OCI-M2 (cell line): Measurements from ENCODE around the gene ELMO1.

Source experiments
- DNase-seq: peaks from one replicate; lab custom pipeline; 2025; ENCODE audit not compliant: unreplicated experiment; lab: John Stamatoyannopoulos, UW

Gene ELMO1

DNA sequence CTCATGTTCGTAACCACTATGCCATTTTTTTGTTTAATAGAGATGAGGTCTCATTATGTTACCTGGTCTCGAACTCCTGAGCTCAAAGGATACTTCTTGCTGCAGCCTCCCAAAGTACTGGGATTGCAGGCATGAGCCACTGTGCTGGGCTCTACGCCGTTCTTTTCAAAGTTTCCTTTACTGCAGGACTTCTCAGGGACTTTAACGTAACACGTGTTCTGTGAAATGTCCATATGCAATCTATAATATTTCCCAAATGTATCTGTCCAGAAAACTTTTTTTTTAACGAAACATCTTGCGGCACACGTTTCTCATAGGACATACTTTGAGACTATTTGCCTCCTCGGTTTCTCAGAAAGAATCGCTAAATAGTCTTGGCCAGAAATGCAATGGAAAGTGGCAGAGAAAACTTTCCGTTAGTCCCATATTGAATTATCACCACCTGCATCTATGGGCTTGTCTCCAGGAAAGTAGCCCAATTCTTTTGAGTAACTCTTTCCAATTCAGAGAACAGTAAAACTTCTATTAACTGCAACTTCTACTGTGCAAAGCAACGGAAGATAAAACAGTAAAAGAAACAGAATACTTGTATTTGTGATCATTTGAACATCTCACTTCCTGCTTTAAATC, 96.3 kb downstream of the ELMO1 start:
- DNase-seq, result no peak

DNA sequence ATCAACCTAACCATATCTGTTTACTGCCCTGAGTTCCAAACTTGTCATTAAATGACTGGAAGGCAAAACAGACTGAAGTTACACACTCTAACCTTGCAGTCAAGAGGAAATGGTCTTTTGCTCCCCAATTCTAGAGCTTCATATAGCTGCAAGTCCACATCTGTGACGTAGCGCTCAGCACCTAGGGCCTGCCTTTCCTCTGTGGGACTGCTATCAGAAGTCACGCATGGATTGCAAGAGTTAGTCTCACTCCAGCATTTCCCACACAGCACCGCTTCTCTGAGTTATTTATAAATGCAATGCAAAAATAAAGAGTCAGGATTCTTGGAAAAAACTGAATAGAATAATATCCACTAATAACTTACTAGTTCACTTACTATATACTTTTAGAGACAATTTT, 96.9 kb downstream of the ELMO1 start:
- no peak for DNase-seq

DNA sequence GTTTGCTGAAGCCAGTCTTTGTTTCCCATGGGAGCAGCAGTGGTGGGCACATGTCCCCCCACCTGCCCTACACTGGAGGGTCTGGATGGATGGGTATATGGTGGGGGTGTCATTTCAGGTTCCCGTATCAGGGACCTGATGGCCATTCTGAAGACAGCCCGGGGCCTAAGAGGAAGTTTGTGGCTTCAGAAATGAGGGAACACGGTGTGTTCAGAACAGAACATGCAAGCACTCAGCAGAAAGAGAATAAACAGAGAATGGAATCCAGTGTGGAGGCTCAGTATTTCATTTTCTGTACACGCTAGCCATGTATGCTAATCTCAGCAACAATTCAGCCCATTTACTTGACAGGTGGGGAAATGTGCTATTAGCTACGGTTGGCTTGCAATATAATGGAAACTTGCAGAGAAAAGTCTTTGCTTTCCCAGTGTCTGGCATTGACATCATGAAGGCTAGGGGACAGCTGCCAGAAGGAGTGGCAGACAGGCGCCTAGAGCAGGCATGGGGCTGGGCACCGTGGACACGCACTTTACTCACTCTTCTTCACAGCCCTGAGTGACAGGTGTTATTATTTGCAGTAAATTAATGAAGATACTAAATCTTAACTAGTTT, 98.6 kb downstream of the ELMO1 start:
- no peak for DNase-seq

DNA sequence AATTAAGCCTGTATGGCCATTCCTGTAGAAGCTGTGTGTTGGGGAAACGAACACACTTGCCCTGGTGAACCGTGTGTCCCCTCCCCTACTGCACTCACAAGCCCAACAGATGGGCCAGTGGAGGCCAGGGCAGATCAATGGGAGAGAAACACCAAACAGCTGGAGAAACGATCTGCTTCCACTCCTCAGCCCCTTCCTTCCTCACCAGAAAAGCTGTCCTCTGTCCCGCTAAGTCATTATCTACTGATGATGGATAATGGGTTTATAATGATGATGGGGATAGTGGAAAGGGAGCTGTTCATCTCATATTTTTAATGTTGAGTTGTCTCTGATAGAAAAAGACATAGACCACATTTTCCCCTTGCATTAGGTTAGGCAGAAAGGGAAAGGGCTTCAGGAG, 99.7 kb downstream of the ELMO1 start:
- DNase-seq, result no peak

DNA sequence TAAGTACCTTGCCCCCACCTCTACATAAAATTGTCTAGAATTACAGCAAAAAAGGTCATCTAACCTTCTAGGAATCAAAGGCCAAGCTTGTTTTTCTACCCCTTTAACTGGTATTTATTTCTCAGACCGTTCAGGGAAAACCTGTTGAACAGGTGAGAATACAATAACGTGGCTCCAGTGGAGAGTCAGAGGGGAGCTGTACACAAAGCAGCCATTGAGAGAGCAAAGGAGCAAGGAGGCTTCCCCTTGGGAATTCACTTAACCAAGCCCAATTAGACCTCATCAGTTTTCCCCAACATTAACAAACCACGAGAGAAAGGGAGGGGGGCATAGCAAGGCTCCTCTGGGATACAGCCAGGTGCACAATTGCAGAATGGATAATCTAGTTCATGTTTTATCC, 101.9 kb downstream of the ELMO1 start:
- no peak for DNase-seq

DNA sequence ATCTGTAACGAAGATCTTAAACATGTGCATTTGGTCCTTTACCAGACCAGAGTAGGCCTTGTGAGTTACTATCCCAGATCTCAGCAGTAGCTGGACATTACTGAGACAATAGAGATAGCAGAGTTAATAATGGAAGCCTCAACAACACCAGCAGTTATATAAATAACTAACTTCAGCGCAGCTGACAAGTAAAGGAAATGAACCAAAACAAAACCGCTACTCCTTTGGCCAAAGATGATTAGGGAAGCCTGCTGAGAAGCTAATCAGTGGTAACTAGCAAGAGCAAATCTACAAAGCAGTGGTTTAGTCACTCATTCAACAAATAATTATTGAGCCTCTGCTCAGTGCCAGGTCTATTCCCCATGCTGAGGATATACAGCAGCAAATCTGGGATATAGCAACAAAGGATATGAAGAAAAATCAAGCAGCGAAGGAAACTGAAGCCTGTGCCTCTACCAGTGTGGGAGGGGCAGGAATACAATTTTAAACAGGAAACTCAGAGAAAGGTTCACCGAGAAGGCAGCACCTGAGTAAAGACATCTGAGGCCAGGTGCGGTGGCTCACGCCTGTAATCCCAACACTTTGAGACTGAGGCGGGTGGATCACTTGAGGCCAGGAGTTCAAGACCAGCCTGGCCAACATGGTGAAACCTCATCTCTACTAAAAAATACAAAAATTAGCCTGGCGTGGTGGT, 103.6 kb downstream of the ELMO1 start:
- DNase-seq, result no peak

DNA sequence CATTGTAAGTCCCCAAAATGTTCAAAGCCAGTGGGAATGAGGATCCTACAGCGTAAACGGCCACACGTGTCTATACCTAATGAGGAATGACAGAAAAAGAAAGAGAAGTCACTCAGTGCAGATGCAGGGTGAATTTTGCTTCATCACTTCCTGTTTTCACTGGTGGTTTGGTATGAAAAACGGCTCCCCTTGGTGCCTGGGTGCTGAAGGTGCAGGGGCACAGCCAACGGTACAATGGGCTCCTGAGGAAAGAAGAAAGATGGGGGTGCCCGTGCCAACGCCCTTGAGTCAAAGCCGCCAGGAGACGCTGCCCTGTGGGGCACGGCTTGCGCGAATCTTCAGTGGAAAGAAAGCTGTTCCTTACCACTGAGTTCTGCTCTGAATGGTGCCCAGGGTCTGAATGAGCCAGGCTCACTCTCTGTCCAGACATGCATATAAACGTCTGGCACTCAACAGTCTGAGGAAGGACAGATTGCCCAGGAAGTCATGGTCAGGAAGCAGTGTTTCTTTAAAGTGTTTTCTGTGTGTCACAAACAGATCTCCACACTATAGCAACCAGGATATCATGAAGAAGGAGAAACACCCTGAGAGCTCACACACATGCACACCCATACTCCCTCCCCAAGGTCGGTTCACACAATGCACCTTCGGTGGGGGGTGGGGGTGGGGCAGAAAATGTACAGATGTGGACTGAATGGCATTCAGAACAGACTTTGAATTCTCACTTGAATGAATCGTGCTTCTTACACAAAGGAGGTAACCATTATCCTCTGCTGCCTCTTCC, 105.8 kb downstream of the ELMO1 start:
- peak; percentile 4 for DNase-seq

DNA sequence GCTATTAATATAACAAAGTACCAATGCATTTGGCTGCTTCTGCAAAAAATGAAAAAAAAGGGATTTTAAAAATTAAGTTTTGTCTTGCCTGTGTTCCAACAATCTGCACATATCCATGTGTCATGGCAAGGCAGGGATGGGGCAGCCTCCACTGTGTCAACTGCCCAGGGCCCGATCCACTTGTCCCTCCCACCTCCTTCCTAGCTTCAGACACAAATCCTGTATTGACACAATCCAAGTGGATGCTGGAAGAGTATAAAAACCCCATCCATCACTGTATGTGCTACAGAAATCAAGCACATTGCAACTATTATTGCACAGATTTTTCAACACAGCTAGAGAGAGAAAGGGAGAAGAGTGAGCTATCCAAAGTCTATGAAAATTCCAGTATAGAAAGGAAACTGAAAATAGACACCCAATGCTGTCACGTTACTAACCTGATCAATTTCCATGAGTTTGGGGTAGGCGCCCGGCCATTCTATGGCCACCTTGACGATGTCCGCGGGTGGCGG, 106.4 kb downstream of the ELMO1 start:
- no peak for DNase-seq

DNA sequence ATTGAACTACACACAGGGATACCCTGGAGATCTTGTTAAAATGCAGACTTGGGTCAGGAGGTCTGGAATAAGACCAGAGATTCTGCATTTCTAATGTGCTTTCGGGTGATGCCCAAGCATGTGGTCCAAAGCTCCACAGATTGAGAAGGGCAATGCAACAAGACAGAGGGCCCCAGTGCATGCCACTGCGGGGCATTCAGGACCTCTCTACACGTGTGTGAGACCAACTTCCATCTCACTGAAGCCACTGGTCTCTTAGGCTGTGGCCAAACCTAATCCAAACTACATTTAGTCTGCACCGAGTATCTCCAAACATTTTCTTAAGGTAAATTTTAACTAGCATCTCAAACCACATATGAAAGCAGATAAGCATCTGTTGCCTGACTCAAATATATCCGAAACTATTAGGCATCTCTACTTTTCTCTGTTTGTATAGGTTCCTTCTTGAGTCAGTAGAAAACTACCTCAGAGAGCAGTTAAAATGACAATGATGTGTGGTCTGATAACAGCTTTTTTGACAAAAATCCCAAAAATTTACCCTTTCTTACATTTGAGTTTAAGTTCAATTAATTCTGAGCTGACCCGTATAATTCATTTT, 107.5 kb downstream of the ELMO1 start:
- no peak for DNase-seq

DNA sequence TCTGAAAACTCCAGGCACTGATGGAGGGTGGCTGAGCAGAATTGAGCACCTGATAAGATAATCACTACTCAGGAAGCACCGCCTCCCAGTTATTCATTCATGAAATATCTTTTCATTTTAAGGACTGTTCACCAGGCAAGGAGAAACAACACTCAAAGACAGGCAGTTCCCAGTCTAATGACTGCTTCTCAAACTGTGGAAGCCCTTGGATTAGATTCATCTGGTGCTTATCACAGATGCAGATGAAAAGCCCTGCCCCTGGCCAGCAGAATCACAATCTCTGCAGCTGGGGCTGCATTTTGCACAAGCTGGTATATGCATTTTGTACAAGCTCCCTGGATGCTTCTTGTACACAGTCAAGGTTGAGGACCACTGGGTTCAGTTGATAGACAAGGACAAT, 109.7 kb downstream of the ELMO1 start:
- DNase-seq, result no peak

DNA sequence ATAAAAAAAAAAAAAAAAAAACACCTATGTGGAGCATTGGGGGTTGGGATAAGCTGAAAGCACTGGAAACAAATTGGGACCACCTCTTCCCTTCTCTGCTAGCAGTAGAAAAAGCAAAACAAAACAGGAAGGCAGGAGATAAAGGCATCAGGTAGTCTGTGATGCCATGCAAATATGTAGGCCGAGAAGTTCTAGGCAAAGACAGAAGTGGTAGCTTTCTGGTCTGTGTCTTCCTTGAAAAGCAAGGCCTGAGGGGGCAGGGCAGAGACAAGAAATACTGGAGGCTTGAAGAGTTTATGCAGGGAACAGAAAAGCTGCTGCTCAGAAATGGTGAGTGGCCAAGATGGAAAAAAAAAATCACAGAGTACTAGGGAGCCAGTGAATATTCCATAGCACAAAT, 111.1 kb downstream of the ELMO1 start:
- DNase-seq, result no peak

DNA sequence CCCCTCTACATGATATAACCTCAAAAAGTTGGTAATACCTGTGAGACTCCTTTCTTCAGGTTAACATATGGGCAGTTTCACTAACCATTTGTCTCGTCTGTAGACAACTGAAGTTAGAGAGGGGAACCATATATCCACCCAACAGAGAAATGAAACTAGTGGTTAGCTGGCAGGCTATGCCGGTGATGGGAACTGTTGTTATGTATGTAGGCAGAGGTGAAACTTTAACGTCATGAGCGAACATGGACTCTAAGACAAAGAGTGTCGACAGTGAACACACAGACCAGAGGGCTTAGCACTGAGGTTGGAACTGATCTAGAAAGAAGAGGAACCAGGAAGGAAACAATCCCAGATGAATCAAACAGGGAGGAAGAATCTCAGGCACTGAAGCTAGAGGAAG, 112.4 kb downstream of the ELMO1 start:
- DNase-seq, result no peak

DNA sequence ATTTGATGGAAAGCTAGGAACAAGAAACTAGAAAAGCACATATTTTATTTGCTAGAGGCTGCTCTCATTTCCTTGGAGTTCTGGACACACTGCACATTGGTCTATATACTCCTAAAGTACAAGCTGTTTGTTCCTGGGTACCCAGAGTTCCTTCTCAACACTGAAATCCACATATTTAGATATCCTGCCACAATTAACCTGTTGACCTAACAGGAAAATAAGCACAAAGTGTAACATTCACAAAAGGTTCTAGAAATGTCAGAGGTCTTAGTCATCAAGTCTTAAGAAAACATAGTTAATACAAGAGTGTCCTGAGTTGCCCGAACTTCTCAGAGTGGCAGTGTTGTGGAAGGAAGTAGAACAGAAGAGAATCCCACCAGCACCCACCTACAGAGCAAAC, 115.6 kb downstream of the ELMO1 start:
- no peak for DNase-seq

DNA sequence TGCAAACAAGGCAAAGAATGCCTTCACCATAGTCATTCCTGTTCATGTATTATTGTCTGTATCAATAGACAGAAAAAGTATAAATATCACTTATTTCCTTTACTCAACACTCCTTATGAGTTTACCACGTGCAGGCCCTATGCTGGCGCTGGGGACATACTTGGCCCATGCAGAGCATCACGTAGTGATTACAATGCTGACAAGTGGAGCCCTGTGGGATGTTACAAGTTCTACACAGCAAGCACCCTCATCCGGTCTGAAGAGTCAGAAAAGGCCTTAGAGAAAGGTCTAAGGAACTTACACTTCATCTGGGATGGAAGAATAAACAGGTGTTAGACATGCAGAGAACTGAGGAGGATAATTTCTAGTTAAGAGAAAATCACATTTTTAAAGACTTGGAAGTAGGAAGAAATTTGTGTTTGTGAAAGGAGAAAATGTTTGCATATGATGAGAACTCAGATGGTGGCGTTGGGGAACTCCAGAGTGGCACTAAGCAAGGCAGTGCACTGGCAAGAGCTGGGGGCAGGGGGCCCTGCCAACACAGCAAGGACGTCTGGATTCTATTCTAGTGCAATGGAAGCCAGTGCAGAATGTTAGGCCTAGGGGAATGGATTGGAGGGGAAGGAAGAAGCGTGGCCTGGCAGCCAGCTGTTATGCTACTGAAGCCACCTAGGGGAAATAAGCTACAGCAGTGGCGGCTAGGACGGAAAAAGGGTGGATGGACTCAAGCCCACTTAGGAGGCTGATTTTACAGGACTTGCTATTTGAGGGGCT, 116.2 kb downstream of the ELMO1 start:
- DNase-seq, result no peak

DNA sequence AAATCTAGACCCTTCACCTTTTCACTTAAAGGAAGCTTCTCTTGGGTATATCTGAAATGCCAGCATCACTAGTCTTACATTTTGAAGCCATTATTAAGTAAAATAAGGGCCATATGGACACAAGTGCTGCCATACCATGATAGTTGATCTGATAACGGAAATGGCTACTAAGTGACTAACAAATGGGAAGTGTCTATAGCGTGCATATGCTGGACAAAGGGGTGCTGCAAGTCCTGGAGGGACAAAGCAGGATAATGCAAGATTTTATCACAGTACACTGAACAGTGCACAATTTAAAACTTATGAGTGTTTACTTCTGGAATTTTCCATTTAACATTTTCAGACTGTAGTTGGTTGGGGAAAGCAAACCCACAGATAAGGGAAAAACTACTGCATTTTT, 117.9 kb downstream of the ELMO1 start:
- no peak for DNase-seq

DNA sequence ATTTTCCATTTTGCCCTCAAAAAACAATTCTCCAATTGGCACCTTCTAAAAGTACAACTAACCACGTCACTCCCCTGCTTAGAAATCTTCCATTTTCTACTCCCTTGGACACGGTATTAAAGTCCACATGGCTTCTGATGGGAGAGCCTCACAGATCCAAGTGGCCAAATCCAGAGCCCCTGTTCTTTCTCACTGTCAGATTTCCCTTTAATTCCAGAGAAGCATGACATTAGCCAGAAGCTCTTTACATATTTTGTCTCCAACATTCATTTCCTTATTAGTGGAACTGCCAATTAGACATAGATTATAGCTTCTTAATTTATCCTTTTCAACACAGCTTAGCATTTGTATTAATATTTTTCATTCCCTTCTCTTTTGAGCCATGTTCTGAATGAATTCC, 118.7 kb downstream of the ELMO1 start:
- no peak for DNase-seq

DNA sequence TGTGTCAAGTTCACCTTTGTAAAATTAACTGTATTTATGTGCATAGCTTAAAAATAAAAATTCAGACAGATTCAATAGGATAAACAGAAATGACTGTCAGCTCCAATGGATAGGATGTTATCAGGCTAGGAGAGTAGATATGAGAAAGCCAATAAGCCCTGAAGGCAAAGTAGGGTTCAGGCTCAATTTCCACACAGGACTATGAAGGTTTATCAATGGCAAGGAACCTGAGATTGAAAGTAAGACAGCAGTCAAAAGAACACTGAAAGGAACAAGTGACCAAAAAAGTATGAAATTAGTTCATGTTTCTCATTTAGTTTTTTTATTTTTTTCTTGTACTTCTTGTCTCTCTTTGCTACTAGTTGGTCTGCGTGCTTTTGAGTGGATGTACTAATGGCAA, 121.4 kb downstream of the ELMO1 start:
- no peak for DNase-seq

DNA sequence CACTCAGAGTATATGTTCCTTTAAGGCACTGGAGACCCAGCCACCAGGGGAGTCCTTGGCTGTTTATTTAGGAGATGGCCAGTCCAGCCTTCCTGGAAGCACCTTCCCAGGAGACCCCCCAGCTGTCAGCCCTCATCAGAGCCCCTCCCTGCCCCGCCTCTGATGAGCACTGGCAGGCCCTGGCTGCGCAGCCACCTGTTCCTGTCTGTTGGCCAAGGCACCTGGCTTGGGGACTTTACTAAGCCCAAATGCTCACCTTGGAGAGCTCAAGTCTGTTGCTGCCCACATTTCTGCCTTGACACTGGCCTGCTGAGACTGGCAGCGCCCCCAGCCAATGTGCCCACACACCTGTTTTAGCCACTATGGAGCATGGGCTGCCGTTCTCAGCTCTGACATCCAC, 124.7 kb downstream of the ELMO1 start:
- DNase-seq, result no peak

DNA sequence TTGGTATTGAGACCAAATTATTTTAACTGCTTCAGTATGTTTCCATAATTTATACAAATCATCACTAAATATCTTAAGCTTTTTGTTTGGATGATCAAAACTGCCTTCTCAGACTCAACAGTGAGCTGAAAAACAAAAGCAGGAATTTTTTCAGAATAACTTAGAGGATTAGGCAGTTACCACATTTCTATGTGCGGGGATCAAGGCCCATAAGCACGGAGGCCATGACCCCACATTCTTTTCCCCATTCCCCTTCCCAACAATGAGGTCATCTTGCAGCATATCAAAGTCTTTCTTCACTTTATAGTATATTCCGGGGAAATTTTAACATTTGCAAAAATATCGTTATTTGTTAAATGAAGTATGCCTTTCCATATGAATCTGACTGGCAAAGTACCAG, 125.8 kb downstream of the ELMO1 start:
- DNase-seq, result no peak

DNA sequence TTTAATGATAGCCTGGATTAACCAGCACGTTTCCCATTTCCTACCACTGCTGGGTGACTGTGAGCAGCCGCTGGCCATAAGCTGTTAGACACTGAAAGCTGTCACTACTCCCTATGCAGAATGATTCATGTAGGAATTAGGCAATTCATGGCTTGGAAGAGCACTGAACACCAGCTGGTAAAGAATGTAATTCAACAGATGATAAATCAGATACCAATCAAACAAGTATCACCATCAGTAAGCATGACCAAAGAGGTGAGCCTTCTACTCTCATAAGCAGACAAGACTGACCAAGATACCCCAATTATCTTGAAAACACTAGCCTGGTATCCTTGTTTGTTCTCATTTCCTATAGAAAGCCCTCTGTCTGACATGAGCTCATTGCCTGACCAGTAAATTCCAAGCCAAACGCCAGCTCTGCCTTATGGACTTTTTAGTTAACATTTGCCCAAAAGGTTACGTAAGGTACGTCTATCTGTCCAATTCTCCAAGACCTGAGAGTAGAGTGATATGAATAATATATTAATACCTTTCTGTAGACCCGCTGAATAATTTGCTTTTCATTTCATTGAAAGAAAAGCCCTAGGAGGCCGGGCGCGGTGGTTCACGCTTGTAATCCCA, 127.7 kb downstream of the ELMO1 start:
- DNase-seq, result no peak
